HG03064 (cell line): ENCODE measurements around the gene GJA8.
"Not testable (repeated sequence)": the region's sequence is repeated elsewhere in the genome, so short reads cannot be mapped to it uniquely, and the experiment has no call there.

Experiments used
- ATAC-seq: cut with Tn5 transposase; IDR thresholded peaks from one replicate; pipeline ENCODE4 v1.9.1; 2021; ENCODE audit warnings: low read depth; ENCODE audit not compliant: unreplicated experiment

The GJA8 gene

GRCh38 chr1:147927215-147927614, 24.6 kb downstream of the GJA8 start:
- not testable (repeated sequence) for ATAC-seq

- not testable (repeated sequence) for ATAC-seq
These were observed 25.1 kb downstream of the GJA8 start for GRCh38 chr1:147927689-147928088.

- peak; percentile 96 for ATAC-seq
These were observed 25.9 kb downstream of the GJA8 start, which contains the start of gene GPR89B for GRCh38 chr1:147928236-147929132. GPR89B (plus strand) TSS chr1:147928420; CDS start chr1:147928537, 117 bp downstream.

GRCh38 chr1:147931137-147931536, 28.5 kb downstream of the GJA8 start:
- not testable (repeated sequence) for ATAC-seq

GRCh38 chr1:147935296-147935695, 32.7 kb downstream of the GJA8 start:
- ATAC-seq = not testable (repeated sequence)

GRCh38 chr1:147940456-147940855, 37.9 kb downstream of the GJA8 start:
- ATAC-seq = not testable (repeated sequence)

GRCh38 chr1:147942563-147942962, 40.0 kb downstream of the GJA8 start:
- not testable (repeated sequence) for ATAC-seq

- not testable (repeated sequence) for ATAC-seq
These were observed 46.9 kb downstream of the GJA8 start for GRCh38 chr1:147949517-147949916.
